ENCODE results near the gene RASSF10. TPM values are rescaled to one million over a fixed set of nuclear protein-coding genes. Genes with fewer than 3 reads are reported as not detected.

RASSF10 gene
- polyA plus RNA-seq, 1 donor (not counting 4 experiments of a cell fraction or from before 2014, with no cell fraction given), result 2.1 TPM

- no peak for FAIRE-seq
- Histone ChIP-seq H3K36me3 (ENCODE audit: control insufficient read depth in 2 of 2, extremely low read depth in 1 of 2, insufficient read depth in 2 of 2, low read length in 2 of 2) (peaks cover 0 to 3% of the 10 kb centered on the region in 2 experiments), H3K4me2 (ENCODE audit: control insufficient read depth, extremely low read depth, insufficient read depth, low read depth, low read length) (no peak overlapping the region), H3K4me1 (ENCODE audit: control insufficient read depth, extremely low read depth, insufficient read depth, low read length) (peaks cover 16% of the 10 kb centered on the region), H3K27ac (ENCODE audit: control insufficient read depth, insufficient read depth, low read length) (no peak overlapping the region), H3K27me3 (ENCODE audit: control insufficient read depth, extremely low read depth, insufficient read depth, low read length) (no peaks in the 10 kb centered on the region), H2AFZ (ENCODE audit: control insufficient read depth, low read length) (no peak overlapping the region), H3K79me2 (ENCODE audit: control insufficient read depth, insufficient read depth, low read length) (no peaks in the 10 kb centered on the region), H3K9ac (ENCODE audit: control insufficient read depth, extremely low read depth, insufficient read depth, low read length) (no peak overlapping the region), H3K4me3 (ENCODE audit: control insufficient read depth in 2 of 3, extremely low read depth in 1 of 3, insufficient read depth in 2 of 3, low read depth in 1 of 3, low read length in 3 of 3) (no peak overlapping the region), H4K20me1 (ENCODE audit: control insufficient read depth, extremely low read depth, insufficient read depth, low read length) (no peaks in the 10 kb centered on the region), H3K9me1 (ENCODE audit: control insufficient read depth, extremely low read depth, insufficient read depth, low read length) (no peaks in the 10 kb centered on the region), H3K9me3 (ENCODE audit: control insufficient read depth, low read depth, low read length) (peaks cover 1% of the 10 kb centered on the region)
- TF ChIP-seq CTCF (optimal IDR thresholded peaks at IDR 0.05 in 1 of 3, IDR thresholded peaks at IDR 0.05 in 1 of 3, conservative IDR thresholded peaks at IDR 0.05 in 1 of 3; ENCODE audit: extremely low read depth in 1 of 3, insufficient read depth in 2 of 3, low read length in 3 of 3) (no peak), EZH2 (IDR thresholded peaks at IDR 0.05; ENCODE audit: low read length) (no peak)
- DNase-seq (ENCODE audit: low read depth, low spot score), result no peak
- dilution Hi-C loops (cut with MboI; ENCODE audit: extremely low pct_ligation_motif_present, low sequenced_read_pairs), result loop anchor here (25.0 kb wide), 1 partner anchor 168 kb away; no protein-coding TSS in a partner anchor
These were observed 14.6 kb upstream of the RASSF10 start for GRCh38 chr11:12994476-12994875.

GRCh38 chr11:12995188-12995587 is 13.9 kb upstream of the RASSF10 start:
- no peaks in the 10 kb centered on the region for H3K27me3 ChIP-seq (ENCODE audit: control insufficient read depth, extremely low read depth, insufficient read depth, low read length)
- peaks cover 1% of the 10 kb centered on the region for H3K9me3 ChIP-seq (ENCODE audit: control insufficient read depth, low read depth, low read length)
- TF ChIP-seq EZH2 (IDR thresholded peaks at IDR 0.05; ENCODE audit: low read length) (no peak), CTCF (optimal IDR thresholded peaks at IDR 0.05 in 1 of 3, IDR thresholded peaks at IDR 0.05 in 1 of 3, conservative IDR thresholded peaks at IDR 0.05 in 1 of 3; ENCODE audit: extremely low read depth in 1 of 3, insufficient read depth in 2 of 3, low read length in 3 of 3) (no peak)
- H4K20me1 ChIP-seq (ENCODE audit: control insufficient read depth, extremely low read depth, insufficient read depth, low read length), result no peaks in the 10 kb centered on the region
- H3K9me1 ChIP-seq (ENCODE audit: control insufficient read depth, extremely low read depth, insufficient read depth, low read length), result no peaks in the 10 kb centered on the region
- dilution Hi-C loops (cut with MboI; ENCODE audit: extremely low pct_ligation_motif_present, low sequenced_read_pairs), result loop anchor here (25.0 kb wide), 1 partner anchor 167 kb away; no protein-coding TSS in a partner anchor
- FAIRE-seq (no peak), DNase-seq (ENCODE audit: low read depth, low spot score) (no peak)
- no peak overlapping the region for H3K9ac ChIP-seq (ENCODE audit: control insufficient read depth, extremely low read depth, insufficient read depth, low read length)
- H3K4me2 ChIP-seq (ENCODE audit: control insufficient read depth, extremely low read depth, insufficient read depth, low read depth, low read length), result no peak overlapping the region
- peaks cover 16% of the 10 kb centered on the region for H3K4me1 ChIP-seq (ENCODE audit: control insufficient read depth, extremely low read depth, insufficient read depth, low read length)
- no peak overlapping the region for H3K27ac ChIP-seq (ENCODE audit: control insufficient read depth, insufficient read depth, low read length)
- no peak overlapping the region for H2AFZ ChIP-seq (ENCODE audit: control insufficient read depth, low read length)
- no peak overlapping the region for H3K4me3 ChIP-seq (ENCODE audit: control insufficient read depth in 2 of 3, extremely low read depth in 1 of 3, insufficient read depth in 2 of 3, low read depth in 1 of 3, low read length in 3 of 3)
- peaks cover 0 to 3% of the 10 kb centered on the region in 2 experiments for H3K36me3 ChIP-seq (ENCODE audit: control insufficient read depth in 2 of 2, extremely low read depth in 1 of 2, insufficient read depth in 2 of 2, low read length in 2 of 2)
- H3K79me2 ChIP-seq (ENCODE audit: control insufficient read depth, insufficient read depth, low read length), result no peaks in the 10 kb centered on the region

Data from keratinocyte (primary cell).